Mucosa of descending colon (tissue), 3 donors: ENCODE data around the gene NDUFA1. TPM values are rescaled to one million over a fixed set of nuclear protein-coding genes. Genes with fewer than 3 reads are reported as not detected.
"Not testable (repeated sequence)": the region's sequence is repeated elsewhere in the genome, so short reads cannot be mapped to it uniquely, and the experiment has no call there.

ENCODE experiments used
- ATAC-seq: fragments of 200-7000 bp; cut with Tn5 transposase; one replicate; pipeline ENCODE4 v1.9.1; 2020; ENCODE audit warnings: mild to moderate bottlenecking, moderate library complexity
- DNase-seq, 3 donors: peaks; one replicate each; pipeline ENCODE4 v3.0.0-alpha.2; 2020
- H3K36me3 ChIP-seq: fragments of 200-600 bp; one replicate; pipeline ENCODE4 v1.8.0; 2021; ENCODE audit warnings: low read depth, mild to moderate bottlenecking
- H3K4me1 ChIP-seq: fragments of 200-600 bp; one replicate; pipeline ENCODE4 v1.8.0; 2021; ENCODE audit warnings: low read depth, mild to moderate bottlenecking
- H3K4me3 ChIP-seq: fragments of 200-600 bp; one replicate; pipeline ENCODE4 v1.8.0; 2021; ENCODE audit warnings: mild to moderate bottlenecking
- H3K9me3 ChIP-seq: fragments of 200-600 bp; one replicate; pipeline ENCODE4 v1.8.0; 2021; ENCODE audit warnings: mild to moderate bottlenecking
- CTCF ChIP-seq: fragments of 200-600 bp; IDR thresholded peaks from one replicate; pipeline ENCODE4 v1.8.0; 2022; ENCODE audit warnings: antibody characterized with exemption, mild to moderate bottlenecking
- intact Hi-C, 2 donors: fragments of 100-400 bp; cut with DNase I in 1 of 2; cut with micrococcal nuclease in 1 of 2; formaldehyde crosslinking; loops; one replicate each; pipeline versions ENCODE4 v1.11.0 to v1.11.1; 2022; cut with DNase I, micrococcal nuclease
- total RNA-seq, 3 donors: library from RNA; stranded (reverse); fragmentation: NEBNext Ultra II Directional in 2 of 3; extraction: Animal tissue kit (Norgen Biotek cat#: 25700) in 2 of 3; gene quantifications; one replicate each; pipeline versions ENCODE4 v1.2.1 to v1.2.4, GENCODE V29; 2021 to 2023
- donor health status: DM: no; HTN: no; CAD: no; lungs with moderate emphysema.
- donor health status: DM: no; HTN: no; CAD: no.
- donor health status: DM: no; HTN: yes; CAD: no.

NDUFA1 gene
- total RNA-seq, 3 donors from 2014 or later, result 157 to 191 (median 187) TPM

DNA sequence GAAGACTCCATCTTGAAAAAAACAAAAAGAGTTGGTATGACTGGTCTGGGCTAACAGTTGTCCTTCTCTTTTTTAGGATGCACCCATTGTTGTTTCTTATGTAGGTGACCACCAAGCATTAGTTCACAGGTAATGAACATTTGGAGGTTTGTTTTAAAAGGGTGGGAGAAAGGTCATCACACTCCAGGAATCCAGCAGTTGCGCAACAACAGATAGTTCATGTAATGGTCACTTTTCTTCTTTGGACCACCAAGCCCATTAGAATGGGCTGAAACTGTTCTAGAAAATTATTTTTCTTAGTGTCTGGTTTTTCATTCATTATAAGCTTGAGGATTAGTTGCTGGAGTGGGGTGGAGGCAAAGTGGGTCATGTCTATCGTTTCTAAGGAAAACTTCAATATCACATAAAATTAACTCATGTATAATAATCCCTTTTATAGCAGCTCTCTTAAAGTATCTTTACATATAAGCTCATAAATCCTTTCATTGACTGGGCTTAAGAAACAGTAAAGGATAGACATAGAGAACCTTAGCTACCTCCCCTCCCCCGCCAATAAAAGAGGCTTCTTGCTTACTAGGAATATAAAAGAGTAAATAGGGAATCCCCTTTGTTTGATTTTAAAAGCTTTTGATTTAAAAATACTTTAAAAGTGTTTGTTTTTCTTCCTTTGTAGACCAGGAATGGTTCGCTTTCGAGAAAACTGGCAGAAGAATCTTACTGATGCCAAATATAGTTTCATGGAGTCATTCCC lies 48.4 kb downstream of the NDUFA1 start:
- H3K4me1 ChIP-seq, result no peaks in the 10 kb centered on the region
- DNase-seq (no peak), ATAC-seq (no peak)
- no peak overlapping the region for H3K4me3 ChIP-seq
- TF ChIP-seq CTCF, result no peak
- intact Hi-C loops, result no loop called here
- no peaks in the 10 kb centered on the region for H3K9me3 ChIP-seq
- no peaks in the 10 kb centered on the region for H3K36me3 ChIP-seq

DNA sequence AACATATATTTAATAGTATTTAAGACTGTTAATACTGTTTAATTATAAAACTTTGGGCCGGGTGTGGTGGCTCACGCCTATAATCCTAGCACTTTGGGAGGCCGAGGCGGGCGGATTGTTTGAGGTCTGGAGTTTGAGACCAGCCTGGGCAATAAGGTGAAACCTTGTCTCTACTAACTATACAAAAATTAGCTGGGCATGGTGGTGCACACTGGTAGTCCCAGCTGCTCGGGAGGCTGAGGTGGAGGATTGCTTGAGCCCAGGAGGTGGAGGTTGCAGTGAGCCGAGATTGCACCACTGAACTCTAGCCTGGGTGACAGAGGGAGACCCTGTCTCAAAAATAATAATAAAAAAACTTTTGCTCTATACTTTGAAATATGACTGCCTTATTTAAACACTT lies 50.8 kb downstream of the NDUFA1 start:
- H3K4me1 ChIP-seq, H3K4me3 ChIP-seq, ATAC-seq, intact Hi-C loops, DNase-seq, H3K9me3 ChIP-seq, H3K36me3 ChIP-seq: not testable (repeated sequence)

Other genes starting within 250 kb of the NDUFA1 start
- gene SEPTIN6, start 178.7 kb upstream of the NDUFA1 start, total RNA-seq, result 10 to 100 TPM; 10.6 to 58.1 (median 14.5) TPM
- 1 to 10 TPM; 1.4 to 2.7 (median 2.1) TPM for gene SOWAHD, start 113.2 kb upstream of the NDUFA1 start, total RNA-seq
- 1,000 to 10,000 TPM; 1,241 to 1,374 (median 1,261) TPM for gene RPL39, start 80.2 kb upstream of the NDUFA1 start, total RNA-seq
- 10 to 100 TPM in 1 of 3 donors, 1 to 10 TPM in 2; 7.2 to 11.1 (median 8.8) TPM for gene UPF3B, start 18.9 kb upstream of the NDUFA1 start, total RNA-seq
- 10 to 100 TPM; 12.2 to 13.5 (median 12.6) TPM for gene RNF113A, start 99 bp upstream of the NDUFA1 start, total RNA-seq
- gene AKAP14, start 24.1 kb downstream of the NDUFA1 start, total RNA-seq, result not detected
- 1 to 10 TPM; 5.2 to 7.1 (median 7.0) TPM for gene NKAP, start 71.9 kb downstream of the NDUFA1 start, total RNA-seq
- gene RHOXF2B, start 205.9 kb downstream of the NDUFA1 start, total RNA-seq, result not detected
- under 1 TPM in 1 of 3 donors, not detected in 2; 0.66 TPM for gene RHOXF1, start 244.1 kb downstream of the NDUFA1 start, total RNA-seq